C1 segment of cervical spinal cord (tissue), 14 donors: ENCODE data around the gene LBHD1.
A peak's percentile ranks its signal among the peaks of the same experiment; 100 is the strongest.
"Not testable (repeated sequence)": the region's sequence is repeated elsewhere in the genome, so short reads cannot be mapped to it uniquely, and the experiment has no call there.

Experiments
- DNase-seq, 14 donors: peaks; one replicate each; lab custom pipeline; 2025; lab: John Stamatoyannopoulos, UW

The LBHD1 gene

DNA sequence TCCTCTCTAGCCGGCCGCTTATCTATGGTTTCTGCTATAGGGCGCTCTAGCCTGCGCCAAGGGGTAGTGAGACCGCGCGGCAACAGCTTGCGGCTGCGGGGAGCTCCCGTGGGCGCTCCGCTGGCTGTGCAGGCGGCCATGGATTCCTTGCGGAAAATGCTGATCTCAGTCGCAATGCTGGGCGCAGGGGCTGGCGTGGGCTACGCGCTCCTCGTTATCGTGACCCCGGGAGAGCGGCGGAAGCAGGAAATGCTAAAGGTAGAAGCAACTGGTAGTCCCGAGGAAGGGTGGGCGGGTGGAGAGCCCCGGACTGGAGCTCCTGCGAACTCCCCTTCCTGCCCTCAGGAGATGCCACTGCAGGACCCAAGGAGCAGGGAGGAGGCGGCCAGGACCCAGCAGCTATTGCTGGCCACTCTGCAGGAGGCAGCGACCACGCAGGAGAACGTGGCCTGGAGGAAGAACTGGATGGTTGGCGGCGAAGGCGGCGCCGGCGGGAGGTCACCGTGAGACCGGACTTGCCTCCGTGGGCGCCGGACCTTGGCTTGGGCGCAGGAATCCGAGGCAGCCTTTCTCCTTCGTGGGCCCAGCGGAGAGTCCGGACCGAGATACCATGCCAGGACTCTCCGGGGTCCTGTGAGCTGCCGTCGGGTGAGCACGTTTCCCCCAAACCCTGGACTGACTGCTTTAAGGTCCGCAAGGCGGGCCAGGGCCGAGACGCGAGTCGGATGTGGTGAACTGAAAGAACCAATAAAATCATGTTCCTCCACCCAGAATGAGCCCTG is at the start of gene LBHD1, which contains the start of gene UQCC3:
Gene LBHD1 (minus strand): TSS at position 660 of the 782 bp plus-strand sequence. CDS start 2,236 bp downstream, outside the sequence.
Gene UQCC3 (plus strand): TSS at position 66 of the 782 bp plus-strand sequence. CDS start 73 bp downstream, at position 139.
- peak in 13 of 14 donors; percentile 53 to 91 (median 74) for DNase-seq

GRCh38 chr11:62719302-62719978 is 47.4 kb upstream of the LBHD1 start:
- DNase-seq, result no peak

DNA sequence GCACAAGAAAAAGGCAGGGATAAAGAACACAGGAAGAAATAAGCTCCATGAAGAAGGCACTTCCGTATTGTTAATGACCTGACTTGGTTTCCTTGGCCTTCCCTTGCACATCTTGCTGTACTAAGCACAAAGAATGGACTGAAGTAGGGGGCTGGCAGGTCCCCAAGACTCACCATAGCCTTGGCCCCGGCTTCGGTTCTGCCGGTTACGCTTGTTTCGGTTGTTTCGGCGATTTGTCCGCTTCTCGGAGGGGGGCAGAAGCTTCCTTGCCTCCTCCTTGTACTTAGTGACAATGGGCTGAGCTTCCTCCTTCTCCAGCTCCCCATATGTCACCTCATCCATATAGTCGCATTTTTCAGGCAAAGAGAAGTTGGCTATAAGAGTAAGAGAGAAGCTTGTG is 44.7 kb upstream of the LBHD1 start:
- peak in 2 of 14 donors; percentile 0 to 5 for DNase-seq

DNA sequence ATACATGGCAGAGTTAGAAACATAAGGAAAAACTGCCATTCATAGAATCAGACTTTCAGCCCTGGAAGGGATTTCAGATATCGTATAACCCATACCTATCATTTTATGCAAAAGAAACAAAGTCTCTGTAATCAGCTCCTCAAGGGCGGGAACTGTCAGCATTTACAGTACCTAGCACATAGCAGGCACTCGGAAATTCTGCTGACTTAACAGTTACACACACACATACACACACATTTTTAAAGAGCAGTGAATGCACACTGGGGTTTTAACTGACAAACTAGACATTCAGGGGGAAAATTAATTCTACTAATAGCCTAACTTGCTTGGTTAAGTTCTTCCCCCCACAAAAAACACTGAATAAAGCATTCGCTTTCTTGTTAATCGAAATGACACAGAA is 44.1 kb upstream of the LBHD1 start:
- DNase-seq, result no peak

GRCh38 chr11:62715150-62716130 is 43.4 kb upstream of the LBHD1 start:
- no peak for DNase-seq

DNA sequence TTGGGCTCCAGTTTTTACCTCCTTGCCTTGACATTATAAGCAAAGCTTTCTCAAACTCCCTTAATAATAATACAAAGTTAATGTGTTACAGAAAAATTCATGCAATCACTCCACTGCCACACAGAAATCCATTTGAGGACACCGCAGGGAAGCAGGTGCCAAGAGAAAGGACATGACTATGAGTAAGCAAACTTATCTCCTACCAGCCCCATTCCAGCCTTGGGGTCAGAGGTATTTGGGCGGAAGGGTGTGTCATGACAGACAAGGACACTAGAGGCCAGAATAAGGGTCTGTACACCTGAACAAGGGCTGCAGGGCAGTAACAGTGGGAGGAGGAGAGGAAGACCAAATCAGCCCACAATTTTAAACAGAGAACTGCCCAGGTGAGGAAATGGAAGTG is 41.3 kb upstream of the LBHD1 start:
- no peak for DNase-seq

DNA sequence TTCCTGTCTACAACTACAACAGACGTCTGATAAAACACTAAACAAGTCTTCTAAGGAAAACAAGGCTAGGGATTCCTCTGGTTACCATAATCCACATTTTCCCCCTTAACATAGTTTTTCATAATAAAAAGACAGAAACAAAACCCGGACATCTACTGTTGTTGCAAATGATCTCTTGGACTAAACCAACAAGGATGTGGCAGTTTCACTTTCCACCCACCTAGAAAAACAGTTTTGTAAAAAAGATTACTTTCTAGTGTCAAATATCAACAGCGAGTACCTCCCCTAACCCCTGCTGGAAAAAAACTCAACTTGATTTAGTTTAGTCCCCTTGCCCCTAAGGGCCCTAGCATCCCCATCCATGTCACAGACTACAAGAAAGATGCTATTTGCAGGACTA is 40.8 kb upstream of the LBHD1 start:
- DNase-seq, result no peak

- no peak for DNase-seq
Measured at GRCh38 chr11:62712276-62712812, 40.3 kb upstream of the LBHD1 start.

DNA sequence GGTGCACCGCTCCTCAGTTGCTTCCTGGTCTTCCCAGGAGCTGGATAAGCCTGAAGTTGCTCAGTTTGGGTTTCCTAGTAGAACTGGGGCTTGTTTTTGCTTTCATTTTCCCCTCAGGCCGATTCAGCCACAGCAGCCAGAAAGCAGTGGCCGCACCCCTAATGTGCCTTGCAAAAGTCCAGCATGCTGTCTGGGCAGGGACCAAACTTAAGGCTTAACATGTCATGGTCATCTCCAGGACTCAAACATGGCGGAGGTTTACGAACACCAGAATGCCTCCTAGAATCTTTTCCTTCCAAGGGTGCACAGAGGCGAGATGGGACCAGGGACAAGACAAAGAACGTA is 37.9 kb upstream of the LBHD1 start:
- DNase-seq, result peak in 3 of 14 donors; percentile 45 to 64 (median 61)

- peak; percentile 64 to 96 (median 91) for DNase-seq
Measured at GRCh38 chr11:62709247-62710000, 37.4 kb upstream of the LBHD1 start.

DNA sequence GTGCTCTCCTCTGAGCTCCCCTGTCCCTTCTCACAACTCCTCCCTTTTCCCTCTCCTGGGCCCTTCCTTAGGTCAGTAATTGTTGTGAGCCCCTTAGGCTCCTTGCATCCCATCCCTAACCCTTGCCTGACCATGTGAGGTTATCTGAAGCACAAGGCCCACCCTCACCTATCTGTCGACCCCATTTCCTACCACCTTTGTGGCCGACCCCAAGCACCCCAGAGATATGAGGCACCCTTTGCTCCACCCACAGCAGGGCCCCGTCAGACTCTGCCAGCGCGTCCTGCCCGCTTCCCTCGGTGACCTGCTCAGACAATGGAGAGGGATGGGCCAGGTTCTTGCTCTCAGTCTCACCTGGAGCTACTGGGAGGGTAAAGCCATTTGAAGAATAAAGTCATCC is 36.7 kb upstream of the LBHD1 start:
- peak in 2 of 14 donors; percentile 54 to 60 for DNase-seq

GRCh38 chr11:62708392-62708791 is 36.3 kb upstream of the LBHD1 start:
- no peak for DNase-seq

DNA sequence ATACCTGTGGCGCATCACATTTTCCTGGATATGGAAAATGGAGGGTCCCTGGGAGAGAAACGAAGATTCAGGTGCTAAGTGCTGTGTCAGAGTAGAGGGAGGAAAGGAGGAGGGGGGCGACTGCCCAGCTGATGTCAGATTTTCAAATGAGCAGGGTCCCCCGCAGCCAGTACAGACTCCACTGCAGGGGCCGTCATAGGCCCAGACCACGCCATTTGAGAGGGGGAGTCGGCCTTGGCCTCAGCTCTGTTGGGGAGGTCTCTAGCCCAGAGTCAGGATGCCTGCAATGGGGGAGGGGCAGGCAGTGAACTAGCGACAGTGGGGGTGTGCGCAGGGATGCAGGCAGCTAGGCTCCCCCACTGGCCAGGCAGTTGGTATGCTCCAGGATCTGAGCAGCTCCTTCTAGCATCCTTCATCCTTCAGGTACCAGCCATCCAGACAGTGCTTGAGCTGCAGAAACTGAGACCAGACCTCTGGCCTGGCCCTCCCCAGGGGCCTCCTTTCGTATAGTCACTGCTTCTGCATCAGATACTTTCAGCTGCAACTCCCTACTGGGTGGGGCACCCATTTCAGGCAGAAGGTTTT is 35.3 kb upstream of the LBHD1 start, which contains the start of the genes BSCL2 and GNG3:
Gene BSCL2 (minus strand): TSS at position 148 of the 585 bp plus-strand sequence. CDS start 229 bp downstream, outside the sequence.
Gene GNG3 (plus strand): TSS at position 400 of the 585 bp plus-strand sequence. CDS start 620 bp downstream, outside the sequence.
- DNase-seq, result peak in 12 of 14 donors; percentile 8 to 99 (median 51)

DNA sequence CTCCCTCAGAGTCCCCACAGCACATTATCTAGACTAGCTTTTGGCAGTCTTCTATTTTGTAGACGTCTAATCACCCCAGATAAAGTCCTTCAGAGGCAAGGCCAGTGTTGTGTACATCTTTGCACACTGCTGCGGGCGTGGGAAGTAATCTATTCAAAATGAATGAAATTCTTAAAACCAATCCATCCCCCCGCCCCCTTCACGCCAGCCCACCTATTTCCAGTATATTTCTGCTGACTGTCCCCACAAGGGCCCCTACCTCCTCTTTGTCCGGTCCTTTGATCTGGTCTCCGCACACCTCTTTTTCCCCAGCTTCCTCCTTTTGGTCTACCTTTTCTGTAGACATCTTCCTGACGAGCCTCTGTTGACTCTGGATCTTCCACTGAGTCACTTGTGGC is 34.8 kb upstream of the LBHD1 start:
- peak in 2 of 14 donors; percentile 35 to 51 for DNase-seq

- DNase-seq, result peak; percentile 42 to 96 (median 90)
Measured at GRCh38 chr11:62705880-62706849, 34.1 kb upstream of the LBHD1 start.

DNA sequence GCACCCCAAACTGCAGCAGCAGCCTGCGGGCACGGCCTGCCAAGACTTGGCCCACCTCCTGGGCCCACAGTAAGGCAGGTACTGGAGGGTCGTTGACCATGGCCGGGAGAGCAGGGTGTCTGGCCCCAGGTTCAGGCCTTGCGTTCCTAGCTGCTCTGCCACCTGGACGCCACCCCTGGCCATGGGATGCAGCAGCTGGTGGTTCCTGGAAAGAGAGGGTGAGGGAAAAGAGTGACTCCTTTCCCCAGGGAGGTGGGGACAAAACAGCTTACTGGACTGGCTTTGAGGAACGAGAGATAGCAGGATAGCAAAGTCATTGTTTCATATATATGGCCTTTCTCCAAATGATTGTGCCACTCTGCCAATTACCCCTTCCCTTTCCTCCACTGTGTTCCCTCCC is 33.3 kb upstream of the LBHD1 start:
- DNase-seq, result no peak

GRCh38 chr11:62703921-62704320 is 31.9 kb upstream of the LBHD1 start:
- DNase-seq, result not testable (repeated sequence)

DNA sequence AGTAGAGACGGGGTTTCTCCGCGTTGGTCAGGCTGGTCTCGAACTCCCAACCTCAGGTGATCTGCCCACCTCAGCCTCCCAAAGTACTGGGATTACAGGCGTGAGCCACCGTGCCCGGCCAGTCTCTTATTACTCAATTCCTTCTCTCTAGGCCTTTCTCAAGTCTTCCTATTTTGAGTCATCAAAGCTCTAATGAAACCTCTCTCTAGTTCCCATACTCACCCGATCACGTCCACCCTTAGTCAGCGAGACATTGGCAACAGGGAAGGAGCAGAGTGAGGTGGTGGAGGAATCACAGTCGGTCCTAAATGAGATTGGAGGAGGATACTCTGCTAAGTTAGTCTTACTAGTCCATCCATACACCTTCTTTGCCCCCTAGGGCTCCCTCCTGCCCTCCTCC is 30.2 kb upstream of the LBHD1 start:
- DNase-seq, result no peak
